B cell (primary cell): ENCODE measurements around the gene PRKAG2.

Experiments used
- CTCF ChIP-seq: fragments of 200-600 bp; IDR thresholded peaks from one replicate; pipeline ENCODE4 v1.8.0; 2022; ENCODE audit warnings: antibody characterized with exemption, mild to moderate bottlenecking
- EZH2 ChIP-seq: IDR thresholded peaks from 2 replicates; pipeline ENCODE4 v1.6.1; 2012; ENCODE audit warnings: borderline replicate concordance, low read depth, mild to moderate bottlenecking, moderate library complexity, low read length; ENCODE audit not compliant: insufficient read depth, poor library complexity, severe bottlenecking

DNA sequence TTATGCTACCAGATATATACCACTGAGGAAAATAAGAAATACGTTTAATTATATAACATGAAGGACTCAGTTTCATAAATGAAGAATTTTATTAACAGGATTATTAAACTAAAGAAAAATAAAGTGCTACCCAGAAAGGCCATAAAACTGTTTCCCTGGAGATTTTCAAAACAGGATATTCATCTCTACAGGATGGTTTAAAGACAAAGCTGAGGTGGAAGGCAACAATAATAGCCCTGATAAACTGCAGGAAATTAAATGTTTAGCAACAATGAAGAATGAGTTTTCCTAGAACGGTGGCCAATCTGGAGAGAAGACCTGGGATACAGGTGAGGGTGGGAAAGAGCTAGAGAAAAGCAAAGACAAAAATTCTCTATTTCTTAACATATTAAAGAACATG, 369.1 kb downstream of the PRKAG2 start:
- TF ChIP-seq CTCF (no peak), EZH2 (no peak)
